GM12878 (cell line): ENCODE results near the gene EWSR1. TPM values are rescaled to one million over a fixed set of nuclear protein-coding genes. Genes with fewer than 3 reads are reported as not detected.

Experiments
- ATAC-seq: fragments of 200-7000 bp; cut with Tn5 transposase; 3 replicates; pipeline ENCODE4 v1.9.1; 2020; ENCODE audit warnings: mild to moderate bottlenecking, moderate library complexity
- BruUV-seq: library from RNA; stranded (reverse); fragments of 400-500 nt; replicated peaks from 2 replicates; lab custom pipeline; 2021; lab: Mats Ljungman, UMichigan
- CTCF ChIA-PET: fragments of 300-600 bp; sonication (Branson Sonifier 250); formaldehyde crosslinking; extraction: SDS; loops from one replicate; lab custom pipeline; 2021; ENCODE audit warnings: inconsistent platforms; lab: Yijun Ruan, JAX
- POLR2A ChIA-PET: fragments of 350-600 bp; formaldehyde crosslinking; extraction: SDS; loops from one replicate; lab custom pipeline; 2021; ENCODE audit warnings: inconsistent platforms; lab: Charles Lee
- RAD21 ChIA-PET: fragments of 300-600 bp; sonication (Branson Sonifier 250); formaldehyde crosslinking; loops from one replicate; lab custom pipeline; 2023; ENCODE audit warnings: antibody characterized with exemption; ENCODE audit not compliant: unreplicated experiment; lab: Charles Lee
- SMC1A ChIA-PET: fragments of 300-600 bp; sonication (Branson Sonifier 250); formaldehyde crosslinking; loops from one replicate; lab custom pipeline; 2023; ENCODE audit not compliant: unreplicated experiment, uncharacterized antibody; lab: Charles Lee
- DNase-seq: peaks from one replicate; pipeline ENCODE4 v3.0.0-alpha.2; 2011; ENCODE audit warnings: low read depth, low spot score
- FAIRE-seq: peaks from 3 replicates; lab custom pipeline; 2011; peaks lifted over from hg19 to GRCh38; lab: Jason Lieb, UNC
- H2AFZ ChIP-seq: 2 replicates; pipeline ENCODE4 v1.6.0; 2011; ENCODE audit warnings: low read depth, low read length, control low read depth; ENCODE audit not compliant: control insufficient read depth
- H3K27ac ChIP-seq: 2 replicates; pipeline ENCODE4 v1.5.1; 2011; ENCODE audit warnings: control low read depth; ENCODE audit not compliant: control insufficient read depth, insufficient read depth
- H3K27me3 ChIP-seq, 2 experiments: replicated peaks in 1 of 2; 2 replicates each; pipeline versions ENCODE4 v1.6.0 to v1.6.1; 2011; ENCODE audit warnings: low read length in 1 of 2; ENCODE audit not compliant: control insufficient read depth in 2 of 2, insufficient read depth in 2 of 2
- H3K36me3 ChIP-seq, 2 experiments: 2 replicates each; pipeline ENCODE4 v1.5.1; 2011; ENCODE audit warnings: low read length in 1 of 2; ENCODE audit not compliant: control insufficient read depth in 2 of 2, insufficient read depth in 2 of 2
- H3K4me1 ChIP-seq: 2 replicates; pipeline ENCODE4 v1.6.1; 2011; ENCODE audit warnings: mild to moderate bottlenecking, low read length, moderate library complexity, mixed read lengths; ENCODE audit not compliant: control insufficient read depth, insufficient read depth
- H3K4me2 ChIP-seq: 2 replicates; pipeline ENCODE4 v1.6.0; 2011; ENCODE audit warnings: control low read depth; ENCODE audit not compliant: control insufficient read depth, insufficient read depth
- H3K4me3 ChIP-seq: fragments of 200-600 bp; sonication (generic); 2 replicates; pipeline ENCODE4 v1.5.1; 2016
- H3K79me2 ChIP-seq: 2 replicates; pipeline ENCODE4 v1.6.0; 2011; ENCODE audit warnings: low read length; ENCODE audit not compliant: control insufficient read depth, insufficient read depth
- H3K9ac ChIP-seq: 2 replicates; pipeline ENCODE4 v1.8.0; 2011; ENCODE audit warnings: low read length, control low read depth, mixed read lengths; ENCODE audit not compliant: control insufficient read depth, insufficient read depth
- H3K9me3 ChIP-seq: replicated peaks from 3 replicates; pipeline ENCODE4 v1.5.1; 2011; ENCODE audit warnings: mild to moderate bottlenecking, low read length; ENCODE audit not compliant: control insufficient read depth, insufficient read depth
- H4K20me1 ChIP-seq: 2 replicates; pipeline ENCODE4 v1.6.0; 2011; ENCODE audit not compliant: control insufficient read depth, insufficient read depth
- ATF7 ChIP-seq: fragments of 450-650 bp; IDR thresholded peaks from 2 replicates; pipeline ENCODE4 v1.6.1; 2016; ENCODE audit warnings: low read depth, mild to moderate bottlenecking
- BCL11A ChIP-seq: IDR thresholded peaks from 2 replicates; pipeline ENCODE4 v1.6.1; 2011; ENCODE audit warnings: low read depth, low read length
- BCL3 ChIP-seq: IDR thresholded peaks from 2 replicates; pipeline ENCODE4 v1.6.1; 2011; ENCODE audit warnings: borderline replicate concordance, low read depth, mild to moderate bottlenecking, moderate library complexity, low read length; ENCODE audit not compliant: insufficient read depth, poor library complexity, severe bottlenecking
- KLF5 ChIP-seq: fragments of 450-650 bp; IDR thresholded peaks from 2 replicates; pipeline ENCODE4 v1.6.1; 2014; ENCODE audit warnings: mild to moderate bottlenecking; ENCODE audit not compliant: partially characterized antibody
- NFYA ChIP-seq: IDR thresholded peaks from 2 replicates; pipeline ENCODE4 v1.6.1; 2011; ENCODE audit warnings: low read depth, mild to moderate bottlenecking, low read length, improper control_type of control experiment, borderline replicate concordance
- NFYB ChIP-seq: IDR thresholded peaks from 2 replicates; pipeline ENCODE4 v1.6.1; 2011; ENCODE audit warnings: low read depth, mild to moderate bottlenecking, low read length, improper control_type of control experiment, moderate library complexity; ENCODE audit not compliant: insufficient read depth
- NR2C2 ChIP-seq: IDR thresholded peaks from 2 replicates; pipeline ENCODE4 v1.6.1; 2011; ENCODE audit warnings: borderline replicate concordance, low read depth; ENCODE audit not compliant: control insufficient read depth, insufficient read length
- NRF1 ChIP-seq: conservative IDR thresholded peaks from 2 replicates; pipeline ENCODE4 v1.6.1; 2011; ENCODE audit warnings: mild to moderate bottlenecking, low read depth, low read length, improper control_type of control experiment
- PML ChIP-seq: IDR thresholded peaks from 2 replicates; pipeline ENCODE4 v1.6.1; 2012; ENCODE audit warnings: low read length, inconsistent platforms
- POLR2A ChIP-seq: IDR thresholded peaks from 2 replicates; pipeline ENCODE4 v1.6.1; 2011; ENCODE audit warnings: low read depth, mild to moderate bottlenecking, low read length
- POLR2AphosphoS5 ChIP-seq: IDR thresholded peaks from 2 replicates; pipeline ENCODE4 v1.6.1; 2011; ENCODE audit warnings: mild to moderate bottlenecking, low read length, inconsistent platforms
- REST ChIP-seq: IDR thresholded peaks from 2 replicates; pipeline ENCODE4 v1.6.1; 2012; ENCODE audit warnings: mild to moderate bottlenecking, low read depth, low read length
- SMAD5 ChIP-seq: IDR thresholded peaks from 2 replicates; pipeline ENCODE4 v1.6.1; 2016; ENCODE audit warnings: antibody characterized with exemption, low read depth
- SMC3 ChIP-seq: IDR thresholded peaks from 2 replicates; pipeline ENCODE4 v1.6.1; 2011; ENCODE audit warnings: low read length, improper control_type of control experiment, borderline replicate concordance
- TAF1 ChIP-seq: IDR thresholded peaks from 2 replicates; pipeline ENCODE4 v1.6.1; 2011; ENCODE audit warnings: mild to moderate bottlenecking, low read depth, low read length, borderline replicate concordance
- TBL1XR1 ChIP-seq: IDR thresholded peaks from 2 replicates; pipeline ENCODE4 v1.6.1; 2012; ENCODE audit warnings: low read depth, low read length, improper control_type of control experiment
- WRNIP1 ChIP-seq: IDR thresholded peaks from 2 replicates; pipeline ENCODE4 v1.6.1; 2011; ENCODE audit warnings: low read depth, low read length, improper control_type of control experiment, borderline replicate concordance
- ZBED1 ChIP-seq: IDR thresholded peaks from 2 replicates; pipeline ENCODE4 v1.6.1; 2016; ENCODE audit warnings: borderline replicate concordance
- ZNF207 ChIP-seq: fragments of 450-650 bp; IDR thresholded peaks from 2 replicates; pipeline ENCODE4 v1.6.1; 2014; ENCODE audit warnings: antibody characterized with exemption, mild to moderate bottlenecking, borderline replicate concordance
- ZNF622 ChIP-seq: fragments of 450-650 bp; IDR thresholded peaks from 2 replicates; pipeline ENCODE4 v1.6.1; 2017; ENCODE audit warnings: mild to moderate bottlenecking, inconsistent platforms
- WGBS: methylation state at CpG from one replicate; pipeline ENCODE4 v1.1.6; 2016; ENCODE audit warnings: low lambda C conversion rate; ENCODE audit not compliant: insufficient replicate concordance, insufficient coverage; ENCODE audit errors: missing lambda C conversion rate; 5-methylcytosine and 5-hydroxymethylcytosine counted together
- in situ Hi-C: fragments of 300-500 bp; cut with MboI; formaldehyde crosslinking; loops from 9 replicates; pipeline ENCODE4 v1.14.3; 2018; ENCODE audit warnings: mixed read lengths
- intact Hi-C: fragments of 100-400 bp; cut with micrococcal nuclease; formaldehyde crosslinking; loops from one replicate; pipeline ENCODE4 v1.14.2; 2022; ENCODE audit not compliant: unreplicated experiment
- polyA plus RNA-seq, 11 experiments: library from polyadenylated mRNA; depleted of rRNA in 4 of 11; unstranded in 6 of 11; stranded (reverse) in 5 of 11; fragments of >200 nt; fragmentation: Nextera tagmentation in 4 of 11; fragmentation: Illumina TruSeq in 1 of 11; extraction: Ambion mirVana in 4 of 11; extraction: Trizol in 1 of 11; gene quantifications; 1 replicate in 1 of 11; 2 replicates in 10 of 11; pipeline versions ENCODE4 v1.2.1 to v1.2.3, GENCODE V29; 2011 to 2016; ENCODE audit warnings: inconsistent platforms in 2 of 11, missing spikeins in 2 of 11, low read depth in 1 of 11
- total RNA-seq, 4 experiments: library from RNA; depleted of rRNA in 3 of 4; stranded (reverse); fragments of >200 nt in 3 of 4; fragmentation: Illumina TruSeq in 1 of 4; extraction: Trizol in 1 of 4; gene quantifications; 2 replicates each; pipeline versions ENCODE4 v1.2.1 to v1.2.3, GENCODE V29; 2013 to 2021

The EWSR1 gene
- total and polyA plus RNA-seq, 10 of the 15 experiments (the other 5 are each of a cell fraction or from before 2014, with no cell fraction given), result 130 to 480 (median 356) TPM

DNA sequence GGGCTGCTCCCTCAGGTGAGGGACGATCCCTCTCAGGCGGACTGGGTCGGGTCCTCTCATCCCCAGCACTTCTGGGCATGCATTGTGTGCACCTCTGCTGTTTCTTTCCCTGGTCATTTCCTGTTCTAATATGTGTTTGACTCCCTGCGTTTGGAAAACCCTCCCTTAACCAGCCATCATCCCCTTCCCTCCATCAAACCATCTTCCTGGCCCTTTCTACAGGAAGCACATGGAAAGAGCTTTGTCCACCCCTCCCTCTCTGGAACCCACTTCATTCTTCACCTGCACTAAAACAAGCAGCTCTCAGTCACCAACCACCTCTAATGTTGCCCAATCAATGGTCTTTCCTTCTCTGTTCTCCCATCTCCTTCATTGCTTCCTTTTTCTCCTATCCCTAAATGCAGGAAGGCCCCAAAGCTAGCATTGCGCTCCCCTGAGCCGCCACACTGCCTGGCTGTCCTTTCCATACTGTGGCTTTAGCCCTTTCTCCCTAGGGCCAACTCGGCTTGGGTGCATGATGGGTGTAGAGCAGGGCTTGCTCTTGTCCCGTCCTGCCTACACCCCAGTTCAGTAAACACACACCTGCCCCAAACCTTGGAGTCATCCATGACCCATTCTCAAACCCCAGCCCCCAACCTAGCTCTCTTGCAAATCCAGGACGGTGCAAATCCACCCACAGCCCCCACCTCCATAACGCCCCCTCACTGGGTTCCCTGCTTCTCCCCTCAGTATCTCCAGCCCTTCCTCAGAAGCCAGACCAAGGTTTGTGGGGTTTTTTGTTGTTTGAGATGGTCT is 32.9 kb downstream of the EWSR1 start:
- SMC1A ChIA-PET, result no interaction called here
- RAD21 ChIA-PET, result no interaction called here
- no peak for DNase-seq
- H3K9ac ChIP-seq, result no peak overlapping the region
- peaks cover 29 to 31% of the 10 kb centered on the region in 2 experiments for H3K36me3 ChIP-seq
- no peak overlapping the region for H3K27ac ChIP-seq
- POLR2A ChIA-PET, result no interaction called here
- H3K79me2 ChIP-seq, result no peaks in the 10 kb centered on the region
- H3K27me3 ChIP-seq, result peaks cover 2% of the 10 kb centered on the region in 2 experiments; a peak in 2 of 4 replicates
- no peak overlapping the region for H3K4me3 ChIP-seq
- ATAC-seq, result peak; percentile 24
- no peaks in the 10 kb centered on the region; the same call in 2 of the 3 replicates for H3K9me3 ChIP-seq
- CTCF ChIA-PET, result no interaction called here
- WGBS, result 67% methylated on average over 10 of the region's 10 CpGs
- H2AFZ ChIP-seq, result no peak overlapping the region
- BruUV-seq, result no TSS peak
- FAIRE-seq, result no peak
- H4K20me1 ChIP-seq, result no peaks in the 10 kb centered on the region
- intact Hi-C loops, result no loop called here
- in situ Hi-C loops, result no loop called here
- H3K4me2 ChIP-seq, result no peak overlapping the region
- H3K4me1 ChIP-seq, result no peaks in the 10 kb centered on the region; the same call in 1 of the 2 replicates
- TF ChIP-seq ZBED1, result peak; percentile 52; the same call in 1 of the 2 replicates
- peak; percentile 43 for TF ChIP-seq BCL3
- no peak for TF ChIP-seq NFYB
- TF ChIP-seq SMC3, result no peak
- no peak for TF ChIP-seq ZNF622
- TF ChIP-seq ZNF207, result no peak
- peak; percentile 13; the same call in 1 of the 2 replicates for TF ChIP-seq BCL11A
- TF ChIP-seq NRF1, result no peak
- peak; percentile 84 for TF ChIP-seq PML
- no peak for TF ChIP-seq WRNIP1
- no peak; the same call in 1 of the 2 replicates for TF ChIP-seq SMAD5
- no peak for TF ChIP-seq NR2C2
- peak; percentile 90 for TF ChIP-seq POLR2AphosphoS5
- TF ChIP-seq POLR2A, result peak; percentile 38; the same call in 1 of the 2 replicates
- TF ChIP-seq NFYA, result no peak
- no peak for TF ChIP-seq KLF5
- no peak for TF ChIP-seq REST
- TF ChIP-seq TBL1XR1, result no peak
- no peak for TF ChIP-seq ATF7
- TF ChIP-seq TAF1, result no peak
